RKO (cell line): Measurements from ENCODE around the gene CD93.

Experiments used
- DNase-seq: peaks from one replicate; pipeline ENCODE4 v3.0.0-alpha.2; 2016; ENCODE audit warnings: low spot score

Gene CD93

GRCh38 chr20:23059846-23060245, 26.3 kb downstream of the CD93 start:
- DNase-seq = no peak

- DNase-seq = no peak
Measured at GRCh38 chr20:23059001-23059400, 27.1 kb downstream of the CD93 start.

DNA sequence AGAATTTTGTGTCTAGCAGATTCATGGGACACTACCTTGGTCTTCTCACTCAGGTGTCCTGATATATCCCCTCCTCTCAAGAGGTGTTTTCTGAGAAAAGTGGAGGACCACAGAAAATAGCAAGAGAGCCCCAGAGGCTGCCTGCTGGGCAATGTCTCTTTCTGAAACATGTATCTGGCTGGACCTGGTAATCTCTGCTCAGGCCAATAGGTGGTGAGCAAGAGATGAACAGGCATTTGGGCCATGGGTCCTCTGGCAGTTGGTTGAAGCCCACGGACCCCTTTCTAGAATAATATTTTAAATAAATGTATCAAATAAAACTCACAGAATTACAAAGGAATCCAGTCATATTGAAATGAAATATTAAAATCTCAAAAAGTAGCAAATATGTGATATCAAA, 27.9 kb downstream of the CD93 start:
- no peak for DNase-seq

GRCh38 chr20:23052904-23053303, 33.2 kb downstream of the CD93 start:
- DNase-seq = no peak

DNA sequence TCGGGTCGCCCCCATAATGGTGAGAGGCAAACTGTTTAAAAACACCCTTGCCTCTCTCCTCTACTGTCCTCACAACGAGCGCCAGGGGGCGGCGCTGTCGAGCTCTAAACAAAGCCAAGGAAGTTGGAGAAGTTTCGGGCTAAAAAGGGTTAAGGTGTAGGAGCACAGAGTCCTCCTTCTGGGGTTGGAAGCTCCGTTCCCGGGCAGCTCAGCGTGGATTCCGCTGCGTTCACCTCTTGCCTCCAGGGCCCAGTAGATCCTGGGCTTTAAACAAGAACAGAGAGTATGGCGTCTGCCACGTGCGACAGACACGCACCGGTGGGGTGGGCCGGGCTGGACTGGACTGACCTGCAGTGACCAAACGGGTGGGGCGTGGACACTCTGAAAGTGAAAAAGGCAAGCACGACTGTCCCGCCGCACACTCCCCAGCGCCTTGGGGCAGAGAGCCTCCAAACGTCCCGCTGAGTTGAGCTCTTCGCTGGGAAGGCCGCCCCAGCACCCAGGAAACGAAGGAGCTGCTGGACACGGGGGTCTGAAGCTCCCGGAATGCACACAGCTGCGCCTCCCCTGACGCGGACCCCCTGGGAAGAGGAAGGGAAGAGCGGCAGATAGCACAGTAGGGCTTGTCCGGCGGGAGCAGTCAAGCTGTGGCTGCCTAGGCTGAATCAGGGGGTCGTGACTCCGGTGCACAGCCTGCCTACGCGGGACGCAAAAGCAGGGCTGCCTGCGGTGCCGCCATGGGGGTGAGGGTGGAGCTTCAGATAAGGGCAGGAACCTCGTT, 35.1 kb downstream of the CD93 start:
- no peak for DNase-seq

DNA sequence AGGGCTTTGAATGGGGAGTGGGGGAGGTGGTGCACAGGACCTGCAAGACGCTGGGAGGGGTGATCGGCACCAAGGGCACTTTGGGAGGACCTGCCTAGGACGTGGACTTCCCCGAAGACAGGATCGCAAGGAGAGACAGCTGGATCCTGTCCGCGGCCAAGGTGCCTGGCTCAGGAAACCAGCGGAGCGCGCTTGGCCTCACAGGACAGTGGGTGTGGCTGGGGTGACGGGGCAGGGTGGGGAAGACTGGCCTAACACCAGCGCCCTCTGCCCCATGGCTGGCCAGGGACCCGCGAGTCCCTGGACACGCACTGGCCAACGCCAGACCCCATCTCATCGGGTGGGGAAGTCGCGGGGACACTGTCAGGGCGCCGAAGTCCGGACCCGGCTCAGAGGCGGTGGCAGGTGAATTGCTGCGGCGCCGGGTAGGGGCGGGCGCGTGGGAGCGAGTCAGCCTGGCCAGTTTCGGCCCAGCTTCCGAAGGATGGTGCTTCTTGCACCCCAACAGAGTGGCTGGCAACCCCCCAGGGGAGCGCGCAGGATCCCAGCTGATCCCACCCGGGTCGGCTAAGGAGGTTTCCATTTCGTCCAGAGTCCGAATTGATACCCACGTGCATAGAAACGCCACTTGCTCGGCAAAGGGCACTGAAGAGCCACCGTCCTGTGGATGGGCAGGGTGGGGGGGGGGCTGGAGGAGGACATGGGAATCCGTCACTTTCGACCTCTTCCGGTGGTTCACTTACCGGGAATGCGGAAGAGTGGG, 35.9 kb downstream of the CD93 start:
- DNase-seq = no peak

DNA sequence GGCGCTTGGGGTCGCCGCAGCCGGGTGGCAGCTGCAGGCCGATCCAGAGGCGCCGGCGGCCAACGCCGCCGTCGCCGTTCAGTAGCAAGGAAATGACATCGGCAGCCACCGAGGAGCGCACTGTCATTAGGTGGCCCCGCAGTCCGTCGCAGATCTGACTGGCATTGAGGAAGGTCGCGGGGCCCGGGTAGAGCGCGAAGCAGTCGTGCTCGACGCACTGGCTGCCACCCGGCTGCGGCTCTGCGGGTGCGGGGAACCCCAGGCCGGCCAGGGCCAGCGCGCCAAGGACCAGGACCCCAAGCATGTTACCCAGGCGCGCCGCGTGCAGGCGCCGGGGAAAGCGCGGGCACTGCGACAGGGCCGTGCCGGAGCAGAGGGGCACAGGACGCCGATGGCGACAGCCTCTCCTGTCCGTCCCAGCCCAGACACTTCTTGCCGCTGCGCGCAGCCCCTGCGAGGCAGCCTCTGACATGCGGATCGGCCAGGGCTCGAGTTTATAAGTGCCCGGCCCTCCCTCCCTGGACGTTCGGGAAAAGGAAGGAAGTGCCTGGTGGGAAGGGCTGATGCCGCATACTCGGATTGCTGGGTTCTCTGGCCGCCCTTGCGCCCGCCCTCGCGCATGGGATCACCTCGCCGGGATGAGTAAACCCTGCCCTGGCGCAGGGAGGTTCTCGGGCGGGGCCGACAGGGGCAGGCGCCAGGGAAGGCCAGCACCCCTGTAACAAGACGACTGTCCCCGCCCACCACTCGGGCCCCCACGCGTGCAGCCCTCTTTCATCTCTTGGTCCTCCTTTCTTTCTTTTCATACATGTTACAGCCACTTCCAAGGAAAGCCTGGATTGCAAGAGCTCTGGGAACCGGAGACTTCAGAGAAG, 36.7 kb downstream of the CD93 start, which contains the start of gene THBD:
Gene THBD, minus strand, starts transcription at position 472 of the 875 bp plus-strand sequence. Its CDS starts 168 bp downstream, at position 304.
- no peak for DNase-seq

DNA sequence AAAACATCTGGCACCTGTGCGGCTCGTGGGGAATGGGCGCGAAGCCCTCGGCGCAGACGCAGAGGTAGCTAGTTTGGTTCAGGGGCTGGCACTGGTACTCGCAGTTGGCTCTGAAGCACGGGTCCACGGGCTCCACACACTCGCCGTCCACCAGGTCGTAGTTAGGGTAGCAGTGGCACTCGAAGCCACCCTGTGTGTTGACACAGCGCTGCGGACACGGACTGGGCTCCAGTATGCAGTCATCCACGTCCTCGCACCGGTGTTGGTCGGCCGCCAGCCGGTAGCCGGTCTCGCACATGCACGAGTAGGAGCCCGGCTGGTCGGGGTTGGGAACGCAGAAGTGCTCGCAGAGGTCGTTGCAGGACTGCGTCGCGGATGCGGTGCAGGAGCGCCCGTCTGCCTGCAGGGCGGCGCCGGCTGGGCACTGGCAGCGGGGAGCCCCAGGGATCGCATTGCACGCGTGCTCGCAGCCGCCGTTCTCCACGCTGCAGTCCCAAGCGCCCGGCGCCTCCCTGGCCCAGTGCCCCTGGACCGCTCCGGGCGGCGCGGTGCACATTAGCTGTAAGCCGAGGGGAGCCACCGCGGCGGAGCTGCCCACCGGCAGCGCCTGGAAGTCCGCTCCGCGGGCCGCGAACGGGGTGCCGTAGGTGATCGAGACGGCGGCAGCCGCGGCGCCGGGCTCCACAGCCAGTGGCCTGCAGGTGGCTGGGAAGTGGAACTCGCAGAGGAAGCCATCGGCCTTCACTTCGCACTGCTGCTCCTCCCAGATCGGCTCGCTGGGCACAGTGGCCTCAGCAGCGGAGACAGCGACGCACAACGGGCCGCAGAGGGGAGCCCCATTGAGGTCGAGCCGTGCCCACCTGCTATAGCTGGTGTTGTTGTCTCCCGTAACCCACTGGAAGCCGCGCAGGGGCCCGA, 37.6 kb downstream of the CD93 start:
- no peak for DNase-seq

DNA sequence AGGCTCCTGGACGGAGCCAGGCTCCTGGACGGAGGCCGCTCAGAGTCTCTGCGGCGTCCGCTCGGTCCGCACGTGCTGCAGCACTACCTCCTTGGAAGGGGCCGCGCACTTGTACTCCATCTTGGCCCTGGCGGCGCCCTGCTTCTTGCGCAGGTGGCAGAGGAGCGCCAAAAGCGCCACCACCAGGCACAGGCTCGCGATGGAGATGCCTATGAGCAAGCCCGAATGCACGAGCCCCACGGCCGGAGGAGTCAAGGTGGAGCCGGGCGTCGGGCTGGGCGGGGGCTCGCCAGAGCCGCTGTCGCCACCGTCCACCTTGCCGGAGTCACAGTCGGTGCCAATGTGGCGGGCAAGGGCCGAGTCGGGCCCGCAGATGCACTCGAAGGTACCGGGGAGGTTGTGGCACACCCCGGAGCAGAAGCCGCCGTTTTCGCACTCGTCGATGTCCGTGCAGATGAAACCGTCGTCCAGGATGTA, 38.3 kb downstream of the CD93 start:
- no peak for DNase-seq

DNA sequence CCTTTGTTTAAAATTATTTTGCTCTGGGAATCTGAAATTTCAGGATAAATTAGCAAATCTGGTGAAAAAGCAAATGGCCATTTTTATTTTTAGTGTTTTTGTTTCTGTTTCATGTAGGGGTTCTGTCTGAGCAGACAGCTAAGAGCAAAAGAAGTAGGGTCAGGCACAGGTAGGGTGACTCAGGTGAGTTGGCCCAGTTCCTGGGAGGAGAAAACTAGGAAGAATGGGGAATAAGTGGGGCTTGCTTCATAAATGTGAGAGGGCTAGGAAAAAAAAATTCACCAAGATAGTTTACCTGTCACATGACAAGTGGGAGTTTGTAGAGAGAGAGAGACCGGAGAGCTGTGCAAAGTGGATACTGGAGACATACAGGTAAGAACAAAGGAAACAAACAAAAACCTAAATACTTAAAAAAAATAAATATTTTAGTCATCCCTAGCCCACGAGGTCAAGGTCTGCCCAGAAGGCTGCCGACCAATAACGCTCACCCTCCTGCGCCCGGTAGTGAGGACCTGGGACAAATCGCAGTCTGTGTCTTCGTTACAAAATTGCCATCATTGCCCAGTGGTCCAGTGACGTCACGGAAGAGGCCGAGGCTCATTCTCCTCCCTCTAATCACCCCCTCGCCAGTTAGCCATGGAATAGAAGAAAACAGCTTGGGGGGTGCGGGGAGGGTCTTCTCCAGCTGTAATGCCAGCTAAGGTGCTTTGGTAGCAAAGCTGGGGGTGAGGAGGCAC, 39.0 kb downstream of the CD93 start:
- DNase-seq = no peak

- DNase-seq = no peak
Measured at GRCh38 chr20:23046431-23046830, 39.7 kb downstream of the CD93 start.

GRCh38 chr20:23043376-23043775, 42.7 kb downstream of the CD93 start:
- DNase-seq = no peak

DNA sequence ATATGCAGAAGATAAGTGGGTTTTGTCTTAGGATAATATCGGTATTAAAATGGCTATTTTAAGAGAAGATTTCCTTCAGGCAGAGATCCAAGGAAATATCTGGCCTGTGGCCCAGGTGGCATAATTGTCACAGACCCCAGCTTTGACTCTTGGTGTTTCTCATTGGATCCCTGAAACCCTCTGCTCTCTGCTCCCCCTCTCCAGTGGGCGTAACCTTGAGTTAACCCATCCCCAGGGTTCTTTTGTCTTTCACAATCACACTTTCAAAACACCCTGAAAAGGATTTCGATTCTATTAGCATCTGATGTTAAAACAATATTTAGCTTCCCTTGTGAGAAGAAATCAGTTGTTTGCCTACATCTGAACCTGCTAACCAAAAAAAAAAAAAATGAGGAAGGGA, 43.9 kb downstream of the CD93 start:
- DNase-seq = no peak

GRCh38 chr20:23039885-23040508, 46.1 kb downstream of the CD93 start:
- no peak for DNase-seq

- no peak for DNase-seq
Measured at GRCh38 chr20:23039136-23039875, 46.8 kb downstream of the CD93 start.

DNA sequence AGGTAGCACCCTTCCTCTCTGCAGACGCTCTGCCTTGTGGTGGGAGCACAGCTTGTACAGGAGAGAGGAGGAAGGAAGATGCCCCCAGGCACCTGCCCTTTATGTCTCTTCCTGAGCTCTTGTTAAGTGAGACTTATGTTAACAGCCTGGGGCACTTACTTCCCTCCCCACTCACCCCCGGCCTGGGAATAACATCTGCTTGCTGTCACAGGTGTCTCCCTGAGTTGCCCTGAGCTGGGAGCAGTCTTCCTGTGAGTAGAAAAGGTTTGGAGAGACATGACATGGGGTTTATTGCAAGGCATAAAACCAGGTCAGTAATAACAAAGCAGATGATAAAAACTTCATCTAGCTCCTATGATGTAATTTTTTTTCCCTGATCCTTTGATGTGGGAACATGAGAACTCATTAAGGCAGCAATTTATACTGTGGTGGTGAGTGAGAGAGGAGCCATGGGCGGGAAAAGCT, 49.1 kb downstream of the CD93 start:
- DNase-seq = no peak

GRCh38 chr20:23036371-23036770, 49.8 kb downstream of the CD93 start:
- DNase-seq = no peak

DNA sequence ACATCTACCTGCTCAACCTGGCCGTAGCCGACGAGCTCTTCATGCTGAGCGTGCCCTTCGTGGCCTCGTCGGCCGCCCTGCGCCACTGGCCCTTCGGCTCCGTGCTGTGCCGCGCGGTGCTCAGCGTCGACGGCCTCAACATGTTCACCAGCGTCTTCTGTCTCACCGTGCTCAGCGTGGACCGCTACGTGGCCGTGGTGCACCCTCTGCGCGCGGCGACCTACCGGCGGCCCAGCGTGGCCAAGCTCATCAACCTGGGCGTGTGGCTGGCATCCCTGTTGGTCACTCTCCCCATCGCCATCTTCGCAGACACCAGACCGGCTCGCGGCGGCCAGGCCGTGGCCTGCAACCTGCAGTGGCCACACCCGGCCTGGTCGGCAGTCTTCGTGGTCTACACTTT, 50.4 kb downstream of the CD93 start:
- DNase-seq = no peak
